HepG2 (cell line): ENCODE results near the gene CEMP1. TPM values are rescaled to one million over a fixed set of nuclear protein-coding genes. Genes with fewer than 3 reads are reported as not detected.

Source experiments
- GABPB1 ChIP-seq: IDR thresholded peaks from 2 replicates; pipeline ENCODE4 v1.6.1; 2016; ENCODE audit warnings: mild to moderate bottlenecking, missing genetic modification reagents, moderate library complexity, missing compliant biosample characterization
- MAFG ChIP-seq: sonication (generic); formaldehyde crosslinking; IDR thresholded peaks from 2 replicates; pipeline ENCODE4 v1.5.1; 2020; ENCODE audit warnings: mild to moderate bottlenecking, missing genetic modification reagents
- MTF2 ChIP-seq: sonication (generic); formaldehyde crosslinking; IDR thresholded peaks from 2 replicates; pipeline ENCODE4 v1.5.0; 2020; ENCODE audit warnings: missing genetic modification reagents, borderline replicate concordance
- PRMT3 ChIP-seq: sonication (generic); formaldehyde crosslinking; IDR thresholded peaks from 2 replicates; pipeline ENCODE4 v1.8.1; 2022; ENCODE audit warnings: low read depth, mild to moderate bottlenecking, moderate library complexity, missing genetic modification reagents, borderline replicate concordance
- SNRNP70 ChIP-seq: fragments of 200-400 bp; formaldehyde crosslinking; IDR thresholded peaks from 2 replicates; pipeline ENCODE4 v1.6.1; 2017; ENCODE audit warnings: mild to moderate bottlenecking, low read depth, low read length, moderate library complexity
- YEATS4 ChIP-seq: sonication (generic); formaldehyde crosslinking; IDR thresholded peaks from 2 replicates; pipeline ENCODE4 v1.4.0; 2020; ENCODE audit warnings: missing genetic modification reagents, borderline replicate concordance
- ZC3H4 ChIP-seq: sonication (generic); formaldehyde crosslinking; IDR thresholded peaks from 2 replicates; pipeline ENCODE4 v1.4.0; 2020; ENCODE audit warnings: missing genetic modification reagents, borderline replicate concordance
- ZNF460 ChIP-seq: sonication (generic); formaldehyde crosslinking; IDR thresholded peaks from 2 replicates; pipeline ENCODE4 v1.5.1; 2020; ENCODE audit warnings: missing genetic modification reagents, mild to moderate bottlenecking, borderline replicate concordance
- ZSCAN31 ChIP-seq: sonication (generic); formaldehyde crosslinking; IDR thresholded peaks from 2 replicates; pipeline ENCODE4 v1.5.0; 2020; ENCODE audit warnings: low read depth, mild to moderate bottlenecking, missing genetic modification reagents
- polyA plus RNA-seq, 8 experiments: library from polyadenylated mRNA; depleted of rRNA in 3 of 8; stranded (reverse) in 7 of 8; unstranded in 1 of 8; fragments of >200 nt; fragmentation: Illumina TruSeq in 4 of 8; extraction: Trizol in 4 of 8; gene quantifications; 2 replicates each; pipeline versions ENCODE4 v1.2.1 to v1.2.3, GENCODE V29; 2011 to 2016; ENCODE audit warnings: low read depth in 4 of 8, missing spikeins in 1 of 8, mixed read lengths in 1 of 8; ENCODE audit not compliant: insufficient read depth in 1 of 8
- total RNA-seq, 5 experiments: library from RNA; depleted of rRNA; stranded (reverse); fragments of >200 nt; fragmentation: Illumina TruSeq; extraction: Trizol; gene quantifications; 2 replicates each; pipeline ENCODE4 v1.2.3, GENCODE V29; 2016; ENCODE audit warnings: low read depth in 1 of 5
- TF ChIP-seq, protein P1 (sequence below): sonication (generic); formaldehyde crosslinking; IDR thresholded peaks from 2 replicates; pipeline ENCODE4 v1.9.0; 2021; ENCODE audit warnings: missing genetic modification reagents, mild to moderate bottlenecking, borderline replicate concordance
- TF ChIP-seq, protein P2 (sequence below), 2 experiments: sonication (generic) in 1 of 2; formaldehyde crosslinking in 1 of 2; IDR thresholded peaks; 2 replicates each; pipeline versions ENCODE4 v1.4.0 to v1.6.1; 2016 to 2020; ENCODE audit warnings: borderline replicate concordance in 1 of 2, low read depth in 1 of 2, mild to moderate bottlenecking in 1 of 2, missing genetic modification reagents in 1 of 2

Gene CEMP1
- total and polyA plus RNA-seq, 2 of the 13 experiments (the other 11 are each of a cell fraction or from before 2014, with no cell fraction given) = not detected

DNA sequence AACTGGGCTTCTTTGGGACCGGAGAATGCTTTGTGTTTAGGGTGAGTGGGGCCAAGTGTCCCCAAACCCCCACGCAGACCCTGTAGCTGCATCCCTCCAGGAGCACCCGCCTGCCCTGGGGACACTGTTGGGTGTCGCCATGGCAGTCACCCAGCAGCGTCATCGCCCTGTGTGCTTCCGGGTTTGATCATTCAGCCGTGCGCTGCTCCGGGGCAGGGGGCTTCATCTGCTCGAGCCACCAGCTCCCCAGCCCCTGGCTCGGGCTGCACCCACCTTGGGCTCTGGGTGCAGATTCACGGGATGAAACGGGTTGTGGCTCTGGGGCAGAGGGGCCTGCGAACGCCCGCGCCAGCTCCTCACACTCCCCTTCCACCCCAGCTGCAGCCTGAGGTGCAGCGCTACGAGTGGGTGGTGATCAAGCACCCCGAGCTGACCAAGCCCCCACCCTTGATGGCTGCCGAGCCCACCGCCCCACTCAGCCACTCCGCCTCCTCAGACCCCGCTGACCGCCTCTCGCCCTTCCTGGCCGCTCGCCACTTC lies 31.2 kb downstream of the CEMP1 start (continued):
- TF ChIP-seq, protein P1, sequence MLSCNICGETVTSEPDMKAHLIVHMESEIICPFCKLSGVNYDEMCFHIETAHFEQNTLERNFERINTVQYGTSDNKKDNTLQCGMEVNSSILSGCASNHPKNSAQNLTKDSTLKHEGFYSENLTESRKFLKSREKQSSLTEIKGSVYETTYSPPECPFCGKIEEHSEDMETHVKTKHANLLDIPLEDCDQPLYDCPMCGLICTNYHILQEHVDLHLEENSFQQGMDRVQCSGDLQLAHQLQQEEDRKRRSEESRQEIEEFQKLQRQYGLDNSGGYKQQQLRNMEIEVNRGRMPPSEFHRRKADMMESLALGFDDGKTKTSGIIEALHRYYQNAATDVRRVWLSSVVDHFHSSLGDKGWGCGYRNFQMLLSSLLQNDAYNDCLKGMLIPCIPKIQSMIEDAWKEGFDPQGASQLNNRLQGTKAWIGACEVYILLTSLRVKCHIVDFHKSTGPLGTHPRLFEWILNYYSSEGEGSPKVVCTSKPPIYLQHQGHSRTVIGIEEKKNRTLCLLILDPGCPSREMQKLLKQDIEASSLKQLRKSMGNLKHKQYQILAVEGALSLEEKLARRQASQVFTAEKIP = no peak
- TF ChIP-seq GABPB1 (CRISPR knock-in tag) (no peak), MAFG (CRISPR knock-in tag) (no peak), PRMT3 (no peak), YEATS4 (CRISPR knock-in tag) (no peak), ZNF460 (CRISPR knock-in tag) (no peak), ZC3H4 (CRISPR knock-in tag) (no peak), SNRNP70 (no peak), ZSCAN31 (CRISPR knock-in tag) (no peak), MTF2 (CRISPR knock-in tag) (no peak)
- TF ChIP-seq, protein P2, sequence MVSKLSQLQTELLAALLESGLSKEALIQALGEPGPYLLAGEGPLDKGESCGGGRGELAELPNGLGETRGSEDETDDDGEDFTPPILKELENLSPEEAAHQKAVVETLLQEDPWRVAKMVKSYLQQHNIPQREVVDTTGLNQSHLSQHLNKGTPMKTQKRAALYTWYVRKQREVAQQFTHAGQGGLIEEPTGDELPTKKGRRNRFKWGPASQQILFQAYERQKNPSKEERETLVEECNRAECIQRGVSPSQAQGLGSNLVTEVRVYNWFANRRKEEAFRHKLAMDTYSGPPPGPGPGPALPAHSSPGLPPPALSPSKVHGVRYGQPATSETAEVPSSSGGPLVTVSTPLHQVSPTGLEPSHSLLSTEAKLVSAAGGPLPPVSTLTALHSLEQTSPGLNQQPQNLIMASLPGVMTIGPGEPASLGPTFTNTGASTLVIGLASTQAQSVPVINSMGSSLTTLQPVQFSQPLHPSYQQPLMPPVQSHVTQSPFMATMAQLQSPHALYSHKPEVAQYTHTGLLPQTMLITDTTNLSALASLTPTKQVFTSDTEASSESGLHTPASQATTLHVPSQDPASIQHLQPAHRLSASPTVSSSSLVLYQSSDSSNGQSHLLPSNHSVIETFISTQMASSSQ (IDR thresholded peaks at IDR 0.05; ENCODE audit: low read depth) = no peak
- TF ChIP-seq, protein P2 (CRISPR knock-in tag; IDR thresholded peaks at IDR 0.05; ENCODE audit: borderline replicate concordance) = no peak
